Nephron (organoid): ENCODE results near the gene CDH4.

Experiments
- H3K27ac Mint-ChIP-seq, 3 experiments: 2 replicates each; pipeline ENCODE4 v1.8.0; 2020; ENCODE audit warnings: mixed read lengths in 3 of 3, mild to moderate bottlenecking in 2 of 3, moderate library complexity in 1 of 3
- H3K27me3 Mint-ChIP-seq: 2 replicates; pipeline ENCODE4 v1.8.0; 2021; ENCODE audit warnings: low read depth, mild to moderate bottlenecking, moderate library complexity, mixed read lengths
- H3K36me3 Mint-ChIP-seq: 2 replicates; pipeline ENCODE4 v1.8.0; 2020; ENCODE audit warnings: low read depth, mixed read lengths
- H3K4me1 Mint-ChIP-seq: 2 replicates; pipeline ENCODE4 v1.8.0; 2020; ENCODE audit warnings: mixed read lengths
- H3K4me3 Mint-ChIP-seq, 3 experiments: 2 replicates each; pipeline ENCODE4 v1.8.0; 2020; ENCODE audit warnings: mild to moderate bottlenecking in 3 of 3, mixed read lengths in 3 of 3, moderate library complexity in 2 of 3
- H3K9me3 Mint-ChIP-seq: 2 replicates; pipeline ENCODE4 v1.8.0; 2020; ENCODE audit warnings: mixed read lengths
- TF ChIP-seq, protein P1 (sequence below), 3 experiments: fragments of 200-600 bp; sonication (generic); IDR thresholded peaks; one replicate each; pipeline ENCODE4 v1.5.0; 2021; ENCODE audit warnings: antibody characterized with exemption in 3 of 3; ENCODE audit not compliant: unreplicated experiment in 3 of 3

Gene CDH4

DNA sequence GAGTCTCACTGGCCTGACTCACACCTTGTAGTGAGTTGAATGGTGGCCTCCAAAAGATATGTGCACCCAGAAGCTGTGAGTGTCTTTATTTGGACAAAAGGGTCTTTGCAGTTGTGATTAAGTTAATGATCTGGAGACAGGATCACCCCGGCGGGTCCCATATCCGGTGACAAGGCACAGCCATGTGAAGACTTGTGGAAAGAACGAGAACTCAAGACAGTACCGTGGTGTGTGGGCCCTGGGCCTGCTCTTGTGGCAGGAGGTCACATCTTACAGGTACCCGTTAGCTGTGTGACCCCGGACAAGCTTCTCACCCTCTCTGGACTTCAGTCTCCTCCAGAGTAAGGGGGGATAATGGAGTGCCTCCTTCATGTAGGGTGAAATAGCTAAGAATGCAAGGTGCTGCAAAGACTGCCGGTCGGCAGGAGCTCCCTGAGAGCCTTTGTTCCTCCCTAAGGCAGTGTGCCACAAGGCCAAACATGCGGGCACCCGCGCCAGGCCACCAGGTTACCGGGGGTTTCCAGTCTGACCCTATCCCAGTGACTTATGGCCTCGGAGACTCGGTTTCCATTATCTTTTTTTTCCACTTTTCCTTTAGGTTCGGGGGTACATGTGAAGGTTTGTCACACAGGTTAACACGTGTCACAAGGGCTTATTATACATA lies 39.2 kb downstream of the CDH4 start:
- Mint-ChIP-seq H3K9me3 (peaks cover 7% of the 10 kb centered on the region), H3K4me1 (peaks cover 34% of the 10 kb centered on the region), H3K4me3 (no peak overlapping the region), H3K27me3 (peaks cover 44% of the 10 kb centered on the region), H3K36me3 (no peaks in the 10 kb centered on the region), H3K27ac (no peak overlapping the region)
- TF ChIP-seq, protein P1, sequence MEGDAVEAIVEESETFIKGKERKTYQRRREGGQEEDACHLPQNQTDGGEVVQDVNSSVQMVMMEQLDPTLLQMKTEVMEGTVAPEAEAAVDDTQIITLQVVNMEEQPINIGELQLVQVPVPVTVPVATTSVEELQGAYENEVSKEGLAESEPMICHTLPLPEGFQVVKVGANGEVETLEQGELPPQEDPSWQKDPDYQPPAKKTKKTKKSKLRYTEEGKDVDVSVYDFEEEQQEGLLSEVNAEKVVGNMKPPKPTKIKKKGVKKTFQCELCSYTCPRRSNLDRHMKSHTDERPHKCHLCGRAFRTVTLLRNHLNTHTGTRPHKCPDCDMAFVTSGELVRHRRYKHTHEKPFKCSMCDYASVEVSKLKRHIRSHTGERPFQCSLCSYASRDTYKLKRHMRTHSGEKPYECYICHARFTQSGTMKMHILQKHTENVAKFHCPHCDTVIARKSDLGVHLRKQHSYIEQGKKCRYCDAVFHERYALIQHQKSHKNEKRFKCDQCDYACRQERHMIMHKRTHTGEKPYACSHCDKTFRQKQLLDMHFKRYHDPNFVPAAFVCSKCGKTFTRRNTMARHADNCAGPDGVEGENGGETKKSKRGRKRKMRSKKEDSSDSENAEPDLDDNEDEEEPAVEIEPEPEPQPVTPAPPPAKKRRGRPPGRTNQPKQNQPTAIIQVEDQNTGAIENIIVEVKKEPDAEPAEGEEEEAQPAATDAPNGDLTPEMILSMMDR (IDR thresholded peaks at IDR 0.05; ENCODE audit: unreplicated experiment in 3 of 3) = no peak

DNA sequence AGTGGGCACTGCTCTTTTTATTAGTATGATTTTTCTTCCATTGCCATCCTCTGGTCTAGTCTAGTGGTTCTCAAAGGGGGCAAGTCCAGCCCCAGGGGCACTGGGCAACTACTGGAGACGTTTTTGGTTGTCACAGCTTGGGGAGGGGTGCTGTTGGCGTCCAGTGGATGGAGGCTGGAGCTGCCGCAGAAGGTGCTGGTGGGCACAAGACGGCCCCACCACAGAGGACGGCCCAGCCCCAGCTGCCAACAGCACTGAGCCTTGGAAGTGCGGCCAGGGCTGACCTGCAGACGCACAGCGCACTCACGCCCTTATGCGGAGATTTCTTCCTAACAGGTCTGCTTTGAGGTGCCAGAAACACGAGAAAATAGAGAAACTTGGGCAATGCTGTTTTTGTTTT lies 40.3 kb downstream of the CDH4 start:
- Mint-ChIP-seq H3K4me1 (peaks cover 29% of the 10 kb centered on the region), H3K27me3 (peaks cover 34% of the 10 kb centered on the region), H3K27ac (no peak overlapping the region), H3K4me3 (no peak overlapping the region), H3K9me3 (peaks cover 7% of the 10 kb centered on the region), H3K36me3 (no peaks in the 10 kb centered on the region)
- TF ChIP-seq, protein P1 (IDR thresholded peaks at IDR 0.05; ENCODE audit: unreplicated experiment in 3 of 3) = no peak

DNA sequence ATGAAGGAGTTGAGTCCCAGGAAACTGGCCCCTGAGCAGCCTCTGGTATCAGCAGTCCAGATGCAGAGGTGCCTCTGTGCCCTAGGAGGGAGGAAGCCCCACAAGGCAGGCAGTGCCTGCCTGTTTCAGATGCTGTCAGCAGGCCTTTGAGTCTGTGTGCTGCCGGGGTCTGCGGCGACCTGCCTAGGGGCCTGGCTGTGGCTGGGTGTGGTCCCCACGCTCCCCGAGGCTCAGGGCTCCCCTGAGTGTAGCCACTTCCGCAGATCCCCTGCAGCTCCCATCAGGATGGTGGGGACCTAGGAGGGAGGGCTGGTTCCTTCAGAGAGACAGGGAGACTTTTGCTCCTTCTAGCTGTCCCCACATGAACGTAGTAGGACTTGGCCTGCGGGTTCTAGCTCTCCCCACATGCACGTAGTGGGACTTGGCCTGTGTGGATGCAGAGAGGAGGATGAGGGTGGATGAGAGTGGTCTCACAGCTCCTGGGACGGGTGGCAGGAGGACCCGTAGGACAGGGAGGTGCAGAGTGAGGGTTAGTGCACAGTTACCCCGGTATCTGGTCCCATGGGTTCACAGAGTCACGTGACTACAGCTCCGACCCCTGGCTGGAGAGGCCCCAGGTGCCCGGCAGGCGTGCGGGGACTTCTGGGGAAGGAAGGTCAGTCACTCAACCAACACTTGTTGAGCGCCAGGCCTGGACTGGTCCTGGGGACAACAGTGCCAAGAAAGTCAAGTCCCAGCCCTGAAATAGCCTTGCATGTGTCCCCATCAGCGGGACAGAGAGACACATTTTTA lies 41.0 kb downstream of the CDH4 start:
- Mint-ChIP-seq H3K4me3 (no peak overlapping the region), H3K27me3 (peaks cover 35% of the 10 kb centered on the region), H3K9me3 (peaks cover 7% of the 10 kb centered on the region), H3K4me1 (peaks cover 23% of the 10 kb centered on the region), H3K27ac (no peak overlapping the region), H3K36me3 (no peaks in the 10 kb centered on the region)
- TF ChIP-seq, protein P1 (IDR thresholded peaks at IDR 0.05; ENCODE audit: unreplicated experiment in 3 of 3) = no peak

- Mint-ChIP-seq H3K4me1 (peaks cover 17% of the 10 kb centered on the region), H3K9me3 (peaks cover 7% of the 10 kb centered on the region)
Measured at GRCh38 chr20:61293951-61294350, 41.9 kb downstream of the CDH4 start.

DNA sequence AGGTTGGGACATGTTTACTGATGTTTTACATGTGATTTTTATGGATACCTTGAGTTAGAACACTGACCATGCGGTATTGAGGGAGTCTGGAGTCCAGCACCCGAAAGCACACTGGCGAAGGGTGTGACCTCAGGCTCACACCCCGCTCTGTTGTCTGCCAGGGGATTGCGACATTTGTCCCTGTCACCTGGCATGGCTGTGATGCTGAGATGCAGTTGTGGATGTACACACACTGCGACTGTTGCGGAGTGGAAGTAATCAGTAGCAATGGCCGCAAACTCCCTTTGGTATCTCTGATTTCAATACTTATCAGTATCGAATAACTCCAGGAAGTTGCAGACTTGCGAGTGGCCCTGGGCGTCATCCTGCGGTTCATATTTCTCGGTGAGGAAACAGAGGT lies 43.2 kb downstream of the CDH4 start:
- Mint-ChIP-seq H3K27ac (no peak overlapping the region), H3K4me1 (peaks cover 21% of the 10 kb centered on the region), H3K27me3 (peaks cover 55% of the 10 kb centered on the region), H3K36me3 (no peaks in the 10 kb centered on the region), H3K9me3 (peaks cover 7% of the 10 kb centered on the region), H3K4me3 (no peak overlapping the region)
- TF ChIP-seq, protein P1 (IDR thresholded peaks at IDR 0.05; ENCODE audit: unreplicated experiment in 3 of 3) = no peak

More at GRCh38 chr20:61293951-61294350, 41.9 kb downstream of the CDH4 start:
- Mint-ChIP-seq H3K36me3 (no peaks in the 10 kb centered on the region), H3K4me3 (no peak overlapping the region), H3K27me3 (peaks cover 44% of the 10 kb centered on the region), H3K27ac (no peak overlapping the region)
- TF ChIP-seq, protein P1 (IDR thresholded peaks at IDR 0.05; ENCODE audit: unreplicated experiment in 3 of 3) = no peak
